Measurements from ENCODE around the gene MAP3K1.

GRCh38 chr5:56938858-56939257 lies 123.5 kb downstream of the MAP3K1 start:
- TF ChIP-seq YY1 (IDR thresholded peaks at IDR 0.05; ENCODE audit: insufficient read depth, insufficient read length) (no peak), ZNF274 (IDR thresholded peaks at IDR 0.05; ENCODE audit: low read depth, low read length) (no peak), SUZ12 (IDR thresholded peaks at IDR 0.05; ENCODE audit: extremely low read depth, insufficient read depth, insufficient read length) (no peak)
